IMR-90 (cell line): ENCODE data around the gene HPCAL4. TPM values are rescaled to one million over a fixed set of nuclear protein-coding genes. Genes with fewer than 3 reads are reported as not detected.

Experiments
- ATAC-seq: fragments of 200-7000 bp; cut with Tn5 transposase; 2 replicates; pipeline ENCODE4 v1.9.1; 2020; ENCODE audit warnings: low read depth, mild to moderate bottlenecking, moderate library complexity
- BruUV-seq: library from RNA; stranded (reverse); fragments of 400-500 nt; replicated peaks from 2 replicates; lab custom pipeline; 2021; lab: Mats Ljungman, UMichigan
- CTCF ChIA-PET: fragments of 300-600 bp; formaldehyde crosslinking; extraction: SDS; loops from one replicate; lab custom pipeline; 2021; ENCODE audit warnings: antibody characterized with exemption; lab: Yijun Ruan, JAX
- POLR2A ChIA-PET: fragments of 300-600 bp; sonication (Branson Sonifier 250); formaldehyde crosslinking; loops from one replicate; lab custom pipeline; 2022; ENCODE audit warnings: antibody characterized with exemption; ENCODE audit not compliant: unreplicated experiment; lab: Charles Lee
- DNase-seq: peaks from one replicate; pipeline ENCODE4 v3.0.0; 2013
- H2AFZ ChIP-seq: replicated peaks from 2 replicates; pipeline ENCODE3; 2013; ENCODE audit warnings: low read length, mild to moderate bottlenecking; ENCODE audit not compliant: poor library complexity
- H2AK5ac ChIP-seq: 2 replicates; pipeline ENCODE4 v1.6.1; 2013; ENCODE audit warnings: low read depth, low read length, inconsistent platforms
- H2AK9ac ChIP-seq: replicated peaks from 2 replicates; pipeline ENCODE3; 2013; ENCODE audit warnings: mild to moderate bottlenecking, low read depth, low read length, moderate library complexity; ENCODE audit not compliant: poor library complexity
- H2BK120ac ChIP-seq: 2 replicates; pipeline ENCODE4 v1.6.1; 2013; ENCODE audit warnings: low read depth, low read length, inconsistent platforms
- H2BK15ac ChIP-seq: 3 replicates; pipeline ENCODE4 v1.6.1; 2013; ENCODE audit warnings: low read depth, low read length, inconsistent platforms
- H2BK20ac ChIP-seq: 2 replicates; pipeline ENCODE4 v1.6.1; 2013; ENCODE audit warnings: low read depth, mild to moderate bottlenecking, inconsistent platforms, low read length, moderate library complexity
- H2BK5ac ChIP-seq: 2 replicates; pipeline ENCODE4 v1.6.1; 2013; ENCODE audit warnings: mild to moderate bottlenecking, low read depth, low read length, inconsistent platforms; ENCODE audit not compliant: poor library complexity, severe bottlenecking
- H3K14ac ChIP-seq: replicated peaks from 2 replicates; pipeline ENCODE4 v1.6.1; 2013; ENCODE audit warnings: low read depth, low read length, inconsistent platforms
- H3K18ac ChIP-seq: 2 replicates; pipeline ENCODE4 v1.6.1; 2013; ENCODE audit warnings: low read depth, low read length, control low read depth
- H3K23ac ChIP-seq: 2 replicates; pipeline ENCODE4 v1.6.1; 2013; ENCODE audit warnings: low read depth, low read length, inconsistent platforms
- H3K27ac ChIP-seq: 2 replicates; pipeline ENCODE4 v1.5.1; 2013; ENCODE audit warnings: mild to moderate bottlenecking, control low read depth, low read length; ENCODE audit not compliant: insufficient read depth
- H3K27me3 ChIP-seq: 2 replicates; pipeline ENCODE4 v1.6.1; 2013; ENCODE audit warnings: low read length; ENCODE audit not compliant: control insufficient read depth, insufficient read depth
- H3K36me3 ChIP-seq: 2 replicates; pipeline ENCODE4 v1.6.1; 2013; ENCODE audit warnings: low read length, mixed read lengths; ENCODE audit not compliant: control insufficient read depth, insufficient read depth
- H3K4ac ChIP-seq: 2 replicates; pipeline ENCODE4 v1.6.1; 2013; ENCODE audit warnings: low read depth, low read length, inconsistent platforms
- H3K4me1 ChIP-seq: 2 replicates; pipeline ENCODE4 v1.6.1; 2013; ENCODE audit warnings: low read length, mixed read lengths; ENCODE audit not compliant: control insufficient read depth, insufficient read depth
- H3K4me2 ChIP-seq: 2 replicates; pipeline ENCODE4 v1.6.1; 2013; ENCODE audit warnings: low read depth, mild to moderate bottlenecking, control low read depth, low read length, moderate library complexity
- H3K4me3 ChIP-seq: 2 replicates; pipeline ENCODE4 v1.5.1; 2013; ENCODE audit warnings: low read depth, mild to moderate bottlenecking, control low read depth, low read length, moderate library complexity; ENCODE audit not compliant: insufficient read depth
- H3K56ac ChIP-seq: 2 replicates; pipeline ENCODE4 v1.6.1; 2013; ENCODE audit warnings: low read length, inconsistent platforms; ENCODE audit not compliant: insufficient read depth; ENCODE audit errors: extremely low read depth
- H3K79me1 ChIP-seq, 2 experiments: 2 replicates each; pipeline ENCODE4 v1.6.1; 2013; ENCODE audit warnings: low read length in 2 of 2, inconsistent platforms in 1 of 2, low read depth in 1 of 2
- H3K9ac ChIP-seq: 2 replicates; pipeline ENCODE4 v1.6.1; 2013; ENCODE audit warnings: low read depth, low read length, control low read depth
- H3K9me1 ChIP-seq: 2 replicates; pipeline ENCODE4 v1.6.1; 2013; ENCODE audit warnings: low read length, inconsistent platforms; ENCODE audit not compliant: insufficient read depth
- H3K9me3 ChIP-seq: 2 replicates; pipeline ENCODE4 v1.6.1; 2013; ENCODE audit warnings: low read length; ENCODE audit not compliant: control insufficient read depth, insufficient read depth
- H4K20me1 ChIP-seq: 2 replicates; pipeline ENCODE4 v1.6.1; 2013; ENCODE audit warnings: low read length, inconsistent platforms; ENCODE audit not compliant: insufficient read depth
- H4K5ac ChIP-seq: 2 replicates; pipeline ENCODE4 v1.6.1; 2013; ENCODE audit warnings: mild to moderate bottlenecking, low read depth, low read length, control low read depth
- H4K8ac ChIP-seq, 2 experiments: 2 replicates each; pipeline ENCODE4 v1.6.1; 2013; ENCODE audit warnings: low read depth in 2 of 2, low read length in 2 of 2, control low read depth in 1 of 2, inconsistent platforms in 1 of 2
- H4K91ac ChIP-seq: 2 replicates; pipeline ENCODE4 v1.6.1; 2013; ENCODE audit warnings: low read depth, low read length, inconsistent platforms; ENCODE audit not compliant: insufficient read depth
- FOS ChIP-seq: fragments of 150-350 bp; IDR thresholded peaks from 2 replicates; pipeline ENCODE4 v1.6.1; 2016; ENCODE audit warnings: low read depth, low read length
- RAD21 ChIP-seq: IDR thresholded peaks from 2 replicates; pipeline ENCODE4 v1.6.1; 2012; ENCODE audit warnings: low read length, improper control_type of control experiment
- SMC3 ChIP-seq: fragments of 150-350 bp; IDR thresholded peaks from 2 replicates; pipeline ENCODE4 v1.6.1; 2016; ENCODE audit warnings: low read depth, mild to moderate bottlenecking, antibody characterized with exemption, low read length, moderate library complexity
- WGBS, 2 experiments: methylation state at CpG; one replicate each; pipeline versions ENCODE4 v1.1.5 to v1.1.7; 2013; ENCODE audit warnings: missing lambda C conversion rate in 2 of 2; ENCODE audit not compliant: insufficient read length in 1 of 2; ENCODE audit errors: extremely low coverage in 2 of 2; 5-methylcytosine and 5-hydroxymethylcytosine counted together
- dilution Hi-C: fragments of 300-500 bp; cut with HindIII; formaldehyde crosslinking; loops from one replicate; pipeline ENCODE4 v1.14.3; 2018; ENCODE audit warnings: low sequenced_read_pairs; ENCODE audit not compliant: unreplicated experiment
- in situ Hi-C: fragments of 300-500 bp; cut with MboI; formaldehyde crosslinking; loops from 3 replicates; pipeline ENCODE4 v1.14.3; 2019; ENCODE audit warnings: low sequenced_read_pairs, inconsistent platforms, mixed read lengths
- intact Hi-C: fragments of 100-400 bp; cut with micrococcal nuclease; formaldehyde crosslinking; loops from 2 replicates; pipeline ENCODE4 v1.10.0; 2022
- polyA plus RNA-seq, 3 experiments: library from polyadenylated mRNA; depleted of rRNA; stranded (reverse); fragments of >200 nt; gene quantifications; 2 replicates each; pipeline ENCODE4 v1.2.3, GENCODE V29; 2012; ENCODE audit warnings: low replicate concordance in 1 of 3
- total RNA-seq: library from RNA; depleted of rRNA; stranded (reverse); fragments of >200 nt; gene quantifications from 2 replicates; pipeline ENCODE4 v1.2.3, GENCODE V29; 2012
- TF ChIP-seq, protein P1 (sequence below): conservative IDR thresholded peaks from 2 replicates; pipeline ENCODE4 v1.5.1; 2012; ENCODE audit warnings: mild to moderate bottlenecking, low read depth, low read length, improper control_type of control experiment

HPCAL4 gene
- total and polyA plus RNA-seq, 2 of the 4 experiments (the other 2 are of a cell fraction) = 0.02 TPM; not detected in 1

DNA sequence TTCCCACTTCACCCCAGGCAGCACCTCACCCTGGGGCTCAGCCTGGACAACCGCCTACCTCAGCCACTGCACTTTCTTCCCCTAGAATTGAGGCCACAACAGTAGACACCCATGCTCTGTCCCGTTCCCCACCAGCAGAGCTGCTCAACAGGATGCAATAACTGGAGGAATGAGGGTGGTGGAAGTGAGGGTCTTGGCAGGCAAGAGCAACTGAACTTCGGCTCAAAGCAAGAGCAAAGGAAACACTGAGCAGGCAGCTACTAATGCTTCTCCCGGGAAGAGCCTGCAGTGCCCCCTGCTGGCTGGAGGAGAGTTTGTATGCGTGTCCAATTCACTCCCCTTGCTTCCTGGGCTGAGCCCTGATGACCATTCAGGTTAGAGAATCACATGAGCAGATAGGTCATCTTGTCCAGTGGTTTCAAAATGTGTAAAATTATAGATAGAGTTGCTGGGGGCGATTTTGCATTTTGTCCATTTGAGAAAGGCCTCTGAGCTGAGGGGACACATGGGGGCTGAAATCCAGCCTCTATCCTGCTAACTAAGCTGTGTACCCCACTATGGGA lies 33.2 kb downstream of the HPCAL4 start:
- Histone ChIP-seq H3K4me3 (no peak overlapping the region), H3K14ac (no peak overlapping the region), H3K4me2 (no peak overlapping the region), H3K9me1 (no peaks in the 10 kb centered on the region; the same call in 1 of the 2 replicates), H3K36me3 (no peaks in the 10 kb centered on the region), H3K9me3 (no peaks in the 10 kb centered on the region), H3K4me1 (peaks cover 1% of the 10 kb centered on the region; the same call in 1 of the 2 replicates), H3K4ac (no peak overlapping the region), H2BK120ac (no peak overlapping the region), H2BK15ac (no peak overlapping the region), H4K5ac (no peak overlapping the region), H3K9ac (no peak overlapping the region), H4K20me1 (no peaks in the 10 kb centered on the region), H2BK5ac (no peak overlapping the region), H3K23ac (no peak overlapping the region), H3K27ac (no peak overlapping the region), H3K18ac (no peak overlapping the region), H4K8ac (peak overlapping the region in 1 of 2 experiments; percentile 62; a peak in 2 of 4 replicates), H3K27me3 (peaks cover 67% of the 10 kb centered on the region), H4K91ac (no peak overlapping the region), H3K56ac (no peak overlapping the region), H2BK20ac (no peak overlapping the region), H2AK9ac (peak overlapping the region; percentile 46), H2AK5ac (no peak overlapping the region), H3K79me1 (no peaks in the 10 kb centered on the region), H2AFZ (peak overlapping the region; percentile 87)
- intact Hi-C loops (loop anchor here (10.0 kb wide), 1 partner anchor 563 kb away; no protein-coding TSS in a partner anchor), dilution Hi-C loops (no loop called here), in situ Hi-C loops (loop anchor here (5.0 kb wide), 1 partner anchor 51 kb away; no protein-coding TSS in a partner anchor)
- ChIA-PET POLR2A (no interaction called here), CTCF (interaction anchor here (0.5 to 2.9 kb wide), 13 partner anchors 9 to 316 kb away, joined by 3 to 22 read pairs (median 4); partner anchors contain the start of gene NT5C1A)
- DNase-seq = peak; percentile 57
- TF ChIP-seq FOS (no peak), RAD21 (peak; percentile 57), SMC3 (peak; percentile 46)
- TF ChIP-seq, protein P1, sequence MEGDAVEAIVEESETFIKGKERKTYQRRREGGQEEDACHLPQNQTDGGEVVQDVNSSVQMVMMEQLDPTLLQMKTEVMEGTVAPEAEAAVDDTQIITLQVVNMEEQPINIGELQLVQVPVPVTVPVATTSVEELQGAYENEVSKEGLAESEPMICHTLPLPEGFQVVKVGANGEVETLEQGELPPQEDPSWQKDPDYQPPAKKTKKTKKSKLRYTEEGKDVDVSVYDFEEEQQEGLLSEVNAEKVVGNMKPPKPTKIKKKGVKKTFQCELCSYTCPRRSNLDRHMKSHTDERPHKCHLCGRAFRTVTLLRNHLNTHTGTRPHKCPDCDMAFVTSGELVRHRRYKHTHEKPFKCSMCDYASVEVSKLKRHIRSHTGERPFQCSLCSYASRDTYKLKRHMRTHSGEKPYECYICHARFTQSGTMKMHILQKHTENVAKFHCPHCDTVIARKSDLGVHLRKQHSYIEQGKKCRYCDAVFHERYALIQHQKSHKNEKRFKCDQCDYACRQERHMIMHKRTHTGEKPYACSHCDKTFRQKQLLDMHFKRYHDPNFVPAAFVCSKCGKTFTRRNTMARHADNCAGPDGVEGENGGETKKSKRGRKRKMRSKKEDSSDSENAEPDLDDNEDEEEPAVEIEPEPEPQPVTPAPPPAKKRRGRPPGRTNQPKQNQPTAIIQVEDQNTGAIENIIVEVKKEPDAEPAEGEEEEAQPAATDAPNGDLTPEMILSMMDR = peak; percentile 66
- WGBS, 2 experiments = 20% methylated on average over 1 of the region's 6 CpGs; no CpG with 5 or more reads in 1 of the 2 experiments
- peak; percentile 78 for ATAC-seq
- no TSS peak for BruUV-seq
